Panc1 (cell line): Measurements from ENCODE around the gene SLIT3. TPM values are rescaled to one million over a fixed set of nuclear protein-coding genes. Genes with fewer than 3 reads are reported as not detected.
"Not testable (repeated sequence)": the region's sequence is repeated elsewhere in the genome, so short reads cannot be mapped to it uniquely, and the experiment has no call there.

Source experiments
- ATAC-seq: fragments of 200-7000 bp; cut with Tn5 transposase; 2 replicates; pipeline ENCODE4 v1.9.1; 2020; ENCODE audit warnings: mild to moderate bottlenecking, moderate library complexity
- BruUV-seq: library from RNA; stranded (reverse); fragments of 400-500 nt; replicated peaks from 2 replicates; lab custom pipeline; 2021; lab: Mats Ljungman, UMichigan
- CTCF ChIA-PET: fragments of 300-600 bp; sonication (Branson Sonifier 250); formaldehyde crosslinking; loops from one replicate; lab custom pipeline; 2022; ENCODE audit warnings: antibody characterized with exemption; lab: Charles Lee
- POLR2A ChIA-PET: fragments of 300-600 bp; sonication (Branson Sonifier 250); formaldehyde crosslinking; loops from one replicate; lab custom pipeline; 2022; ENCODE audit warnings: antibody characterized with exemption; lab: Charles Lee
- DNase-seq: peaks from one replicate; pipeline ENCODE4 v3.0.0-alpha.2; 2010; ENCODE audit warnings: low read depth, low spot score
- H3K27ac ChIP-seq: 2 replicates; pipeline ENCODE4 v1.5.1; 2011; ENCODE audit warnings: mild to moderate bottlenecking, low read length, inconsistent platforms
- H3K27me3 ChIP-seq: fragments of 200-500 bp; sonication (Bioruptor generic); 2 replicates; pipeline ENCODE4 v1.6.0; 2014; ENCODE audit warnings: low read length, inconsistent platforms; ENCODE audit not compliant: control insufficient read depth, insufficient read depth
- H3K36me3 ChIP-seq: fragments of 200-500 bp; sonication (Bioruptor generic); 2 replicates; pipeline ENCODE4 v1.5.1; 2014; ENCODE audit warnings: inconsistent platforms, mild to moderate bottlenecking, low read length, moderate library complexity; ENCODE audit not compliant: control insufficient read depth, insufficient read depth
- H3K4me1 ChIP-seq: 2 replicates; pipeline ENCODE4 v1.5.1; 2011; ENCODE audit warnings: inconsistent platforms, mild to moderate bottlenecking, low read length, moderate library complexity; ENCODE audit not compliant: control insufficient read depth, insufficient read depth
- H3K4me3 ChIP-seq, 2 experiments: 2 replicates each; pipeline ENCODE4 v1.5.1; 2011 to 2012; ENCODE audit warnings: low read depth in 2 of 2, low read length in 2 of 2, mild to moderate bottlenecking in 2 of 2, inconsistent platforms in 1 of 2, moderate library complexity in 1 of 2
- H3K9me3 ChIP-seq: fragments of 200-500 bp; sonication (Bioruptor generic); 2 replicates; pipeline ENCODE4 v1.5.1; 2014; ENCODE audit warnings: low read depth, mild to moderate bottlenecking, inconsistent platforms, low read length, moderate library complexity; ENCODE audit not compliant: control insufficient read depth, insufficient read depth
- CTCF ChIP-seq: fragments of 450-650 bp; IDR thresholded peaks from 2 replicates; pipeline ENCODE4 v1.5.1; 2017; ENCODE audit warnings: mild to moderate bottlenecking
- POLR2AphosphoS5 ChIP-seq: IDR thresholded peaks from 2 replicates; pipeline ENCODE4 v1.6.1; 2012; ENCODE audit warnings: mild to moderate bottlenecking, low read depth, low read length, moderate library complexity
- REST ChIP-seq, 2 experiments: IDR thresholded peaks; 2 replicates each; pipeline ENCODE4 v1.6.1; 2011 to 2012; ENCODE audit warnings: low read depth in 2 of 2, control low read depth in 1 of 2, low read length in 1 of 2, mild to moderate bottlenecking in 1 of 2, moderate library complexity in 1 of 2; ENCODE audit not compliant: insufficient read depth in 1 of 2
- SIN3A ChIP-seq: IDR thresholded peaks from 2 replicates; pipeline ENCODE4 v1.6.1; 2012; ENCODE audit warnings: low read depth, mild to moderate bottlenecking, low read length, moderate library complexity, borderline replicate concordance; ENCODE audit not compliant: insufficient read depth
- TCF7L2 ChIP-seq: IDR thresholded peaks from 2 replicates; pipeline ENCODE4 v1.6.1; 2011; ENCODE audit warnings: mild to moderate bottlenecking, low read depth, low read length, inconsistent platforms
- in situ Hi-C: cut with HindIII; loops from 2 replicates; pipeline ENCODE4 v1.10.0; 2016; ENCODE audit warnings: low sequenced_read_pairs, low pct_unique_long_range_greater_than_20kb
- intact Hi-C: fragments of 100-400 bp; cut with micrococcal nuclease; formaldehyde crosslinking; loops from one replicate; pipeline ENCODE4 v1.10.0; 2022; ENCODE audit not compliant: unreplicated experiment
- total RNA-seq: library from RNA; stranded (reverse); gene quantifications from one replicate; pipeline ENCODE4 v1.2.1, GENCODE V29; 2021; ENCODE audit not compliant: unreplicated experiment

The SLIT3 gene
- total RNA-seq, 1 experiment from 2014 or later = 26.4 TPM

GRCh38 chr5:168645195-168645594 lies 655.7 kb downstream of the SLIT3 start:
- H3K4me3 ChIP-seq = no peak overlapping the region
- peaks cover under 1% of the 10 kb centered on the region; the same call in 1 of the 2 replicates for H3K27me3 ChIP-seq
- TF ChIP-seq POLR2AphosphoS5 = no peak
- no peak for TF ChIP-seq REST (IDR thresholded peaks at IDR 0.05; ENCODE audit: insufficient read depth in 1 of 2, low read depth in 2 of 2, low read length in 1 of 2)
- TF ChIP-seq CTCF = 0 out of 2 replicates have a peak, but pooled peaks have one; percentile 4
- no peak overlapping the region for H3K27ac ChIP-seq
- POLR2A ChIA-PET = no interaction called here
- in situ Hi-C loops = no loop called here
- H3K9me3 ChIP-seq = no peaks in the 10 kb centered on the region
- intact Hi-C loops = no loop called here
- no peak for ATAC-seq
- no TSS peak for BruUV-seq
- no peak for DNase-seq
- no peaks in the 10 kb centered on the region for H3K36me3 ChIP-seq
- CTCF ChIA-PET = no interaction called here
- H3K4me1 ChIP-seq = no peaks in the 10 kb centered on the region

- POLR2A ChIA-PET = no interaction called here
- BruUV-seq = no TSS peak
- intact Hi-C loops = no loop called here
- H3K4me1 ChIP-seq = no peaks in the 10 kb centered on the region
- no peaks in the 10 kb centered on the region for H3K36me3 ChIP-seq
- DNase-seq (no peak), ATAC-seq (no peak)
- H3K9me3 ChIP-seq = no peaks in the 10 kb centered on the region
- no peak overlapping the region for H3K27ac ChIP-seq
- CTCF ChIA-PET = no interaction called here
- no peaks in the 10 kb centered on the region for H3K27me3 ChIP-seq
- TF ChIP-seq POLR2AphosphoS5 (no peak), SIN3A (no peak), TCF7L2 (no peak), REST (IDR thresholded peaks at IDR 0.05; ENCODE audit: insufficient read depth in 1 of 2, low read depth in 2 of 2, low read length in 1 of 2) (no peak), CTCF (no peak)
- in situ Hi-C loops = no loop called here
- no peak overlapping the region for H3K4me3 ChIP-seq
These were observed 658.9 kb downstream of the SLIT3 start for GRCh38 chr5:168642019-168642418.

- BruUV-seq, H3K27ac ChIP-seq, DNase-seq, H3K4me3 ChIP-seq, H3K27me3 ChIP-seq, H3K9me3 ChIP-seq, H3K4me1 ChIP-seq, CTCF ChIA-PET, in situ Hi-C loops, ATAC-seq, H3K36me3 ChIP-seq, POLR2A ChIA-PET, intact Hi-C loops: not testable (repeated sequence)
These were observed 662.1 kb downstream of the SLIT3 start for GRCh38 chr5:168638846-168639245.
